GM13976 (cell line): ENCODE data around the gene LIPE.

Experiments
- DNase-seq: peaks from one replicate; pipeline ENCODE4 v3.0.0; 2012; ENCODE audit warnings: low spot score
- CTCF ChIP-seq: IDR thresholded peaks from 2 replicates; pipeline ENCODE4 v1.5.1; 2012; ENCODE audit warnings: borderline replicate concordance, mild to moderate bottlenecking; ENCODE audit not compliant: insufficient read depth; ENCODE audit errors: extremely low read depth, missing control alignments, control extremely low read depth
- in situ Hi-C: fragments of 300-500 bp; cut with MboI; formaldehyde crosslinking; loops from one replicate; pipeline ENCODE4 v1.12.0; 2022; ENCODE audit warnings: low sequenced_read_pairs, mixed read lengths, inconsistent platforms; ENCODE audit not compliant: unreplicated experiment

Gene LIPE

GRCh38 chr19:42469311-42470235 is 42.4 kb upstream of the LIPE start:
- no peak for DNase-seq
- in situ Hi-C loops = no loop called here
- no peak for TF ChIP-seq CTCF

GRCh38 chr19:42468273-42468796 is 41.1 kb upstream of the LIPE start:
- TF ChIP-seq CTCF = no peak
- no peak for DNase-seq
- in situ Hi-C loops = no loop called here

DNA sequence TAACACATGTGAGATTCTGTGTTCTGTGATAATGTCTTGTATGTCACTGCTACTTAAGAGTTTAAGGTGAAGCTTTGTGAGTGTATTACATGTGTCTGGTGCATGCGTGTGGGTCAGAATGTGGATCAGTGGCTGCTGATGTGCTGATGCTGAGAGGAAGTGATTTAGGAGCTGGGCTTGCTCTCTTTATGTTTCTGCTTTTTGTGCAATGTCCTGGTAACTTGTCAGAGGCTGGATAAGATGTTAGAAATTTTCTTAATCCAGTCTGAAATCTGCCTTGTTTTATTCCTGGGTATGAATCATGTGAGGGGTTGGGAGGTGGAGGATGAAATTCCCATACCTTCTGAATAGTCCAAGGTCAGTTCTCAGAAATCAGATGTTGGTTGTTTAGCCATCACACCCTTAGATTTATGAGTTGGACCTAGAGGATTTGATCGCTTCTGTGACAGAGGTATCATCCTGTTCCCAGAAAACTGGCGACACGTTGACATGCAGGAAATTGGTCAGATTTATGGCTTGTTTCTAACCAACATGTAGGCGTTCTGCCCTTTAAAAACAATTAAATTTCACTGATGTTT is 40.1 kb upstream of the LIPE start:
- TF ChIP-seq CTCF = no peak
- in situ Hi-C loops = no loop called here
- peak; percentile 27 for DNase-seq

- no peak for TF ChIP-seq CTCF
- in situ Hi-C loops = no loop called here
- DNase-seq = peak; percentile 31
These were observed 39.5 kb upstream of the LIPE start for GRCh38 chr19:42466521-42467182.

DNA sequence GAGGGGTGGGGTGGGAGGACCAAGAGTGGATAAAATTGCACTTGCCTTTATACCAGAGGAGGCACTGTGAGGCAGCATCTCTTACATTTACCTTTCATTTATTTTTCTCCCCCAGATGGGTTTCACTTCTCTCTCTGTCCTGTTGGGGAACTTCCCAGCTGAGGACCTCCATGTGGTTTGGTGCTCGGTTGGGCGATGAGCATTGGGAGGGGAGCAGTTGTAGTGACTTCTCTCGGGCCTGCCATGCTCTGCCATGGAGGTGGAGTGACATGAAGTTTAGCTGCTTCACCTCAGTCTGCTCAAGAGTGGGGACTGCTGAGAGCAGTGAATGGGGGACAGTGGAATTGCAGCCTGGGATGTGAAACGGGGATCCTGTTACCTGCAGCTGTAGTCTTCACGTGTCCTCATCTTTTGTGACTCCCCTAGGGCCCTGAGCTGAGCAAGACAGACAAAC is 38.7 kb upstream of the LIPE start:
- peak; percentile 83 for DNase-seq

More for the DNA sequence above, 38.7 kb upstream of the LIPE start:
- peak; percentile 34 for TF ChIP-seq CTCF
- in situ Hi-C loops = no loop called here
